IMR-90 (cell line): Measurements from ENCODE around the gene ELL2. TPM values are rescaled to one million over a fixed set of nuclear protein-coding genes. Genes with fewer than 3 reads are reported as not detected.

Source experiments
- ATAC-seq: fragments of 200-7000 bp; cut with Tn5 transposase; 2 replicates; pipeline ENCODE4 v1.9.1; 2020; ENCODE audit warnings: low read depth, mild to moderate bottlenecking, moderate library complexity
- BruUV-seq: library from RNA; stranded (reverse); fragments of 400-500 nt; replicated peaks from 2 replicates; lab custom pipeline; 2021; lab: Mats Ljungman, UMichigan
- CTCF ChIA-PET: fragments of 300-600 bp; formaldehyde crosslinking; extraction: SDS; loops from one replicate; lab custom pipeline; 2021; ENCODE audit warnings: antibody characterized with exemption; lab: Yijun Ruan, JAX
- POLR2A ChIA-PET: fragments of 300-600 bp; sonication (Branson Sonifier 250); formaldehyde crosslinking; loops from one replicate; lab custom pipeline; 2022; ENCODE audit warnings: antibody characterized with exemption; ENCODE audit not compliant: unreplicated experiment; lab: Charles Lee
- DNase-seq: peaks from one replicate; pipeline ENCODE4 v3.0.0; 2013
- H2AFZ ChIP-seq: replicated peaks from 2 replicates; pipeline ENCODE3; 2013; ENCODE audit warnings: low read length, mild to moderate bottlenecking; ENCODE audit not compliant: poor library complexity
- H2AK5ac ChIP-seq: 2 replicates; pipeline ENCODE4 v1.6.1; 2013; ENCODE audit warnings: low read depth, low read length, inconsistent platforms
- H2AK9ac ChIP-seq: replicated peaks from 2 replicates; pipeline ENCODE3; 2013; ENCODE audit warnings: mild to moderate bottlenecking, low read depth, low read length, moderate library complexity; ENCODE audit not compliant: poor library complexity
- H2BK120ac ChIP-seq: 2 replicates; pipeline ENCODE4 v1.6.1; 2013; ENCODE audit warnings: low read depth, low read length, inconsistent platforms
- H2BK15ac ChIP-seq: 3 replicates; pipeline ENCODE4 v1.6.1; 2013; ENCODE audit warnings: low read depth, low read length, inconsistent platforms
- H2BK20ac ChIP-seq: 2 replicates; pipeline ENCODE4 v1.6.1; 2013; ENCODE audit warnings: low read depth, mild to moderate bottlenecking, inconsistent platforms, low read length, moderate library complexity
- H2BK5ac ChIP-seq: 2 replicates; pipeline ENCODE4 v1.6.1; 2013; ENCODE audit warnings: mild to moderate bottlenecking, low read depth, low read length, inconsistent platforms; ENCODE audit not compliant: poor library complexity, severe bottlenecking
- H3K14ac ChIP-seq: replicated peaks from 2 replicates; pipeline ENCODE4 v1.6.1; 2013; ENCODE audit warnings: low read depth, low read length, inconsistent platforms
- H3K18ac ChIP-seq: 2 replicates; pipeline ENCODE4 v1.6.1; 2013; ENCODE audit warnings: low read depth, low read length, control low read depth
- H3K23ac ChIP-seq: 2 replicates; pipeline ENCODE4 v1.6.1; 2013; ENCODE audit warnings: low read depth, low read length, inconsistent platforms
- H3K27ac ChIP-seq: 2 replicates; pipeline ENCODE4 v1.5.1; 2013; ENCODE audit warnings: mild to moderate bottlenecking, control low read depth, low read length; ENCODE audit not compliant: insufficient read depth
- H3K27me3 ChIP-seq: 2 replicates; pipeline ENCODE4 v1.6.1; 2013; ENCODE audit warnings: low read length; ENCODE audit not compliant: control insufficient read depth, insufficient read depth
- H3K36me3 ChIP-seq: 2 replicates; pipeline ENCODE4 v1.6.1; 2013; ENCODE audit warnings: low read length, mixed read lengths; ENCODE audit not compliant: control insufficient read depth, insufficient read depth
- H3K4ac ChIP-seq: 2 replicates; pipeline ENCODE4 v1.6.1; 2013; ENCODE audit warnings: low read depth, low read length, inconsistent platforms
- H3K4me1 ChIP-seq: 2 replicates; pipeline ENCODE4 v1.6.1; 2013; ENCODE audit warnings: low read length, mixed read lengths; ENCODE audit not compliant: control insufficient read depth, insufficient read depth
- H3K4me2 ChIP-seq: 2 replicates; pipeline ENCODE4 v1.6.1; 2013; ENCODE audit warnings: low read depth, mild to moderate bottlenecking, control low read depth, low read length, moderate library complexity
- H3K4me3 ChIP-seq: 2 replicates; pipeline ENCODE4 v1.5.1; 2013; ENCODE audit warnings: low read depth, mild to moderate bottlenecking, control low read depth, low read length, moderate library complexity; ENCODE audit not compliant: insufficient read depth
- H3K56ac ChIP-seq: 2 replicates; pipeline ENCODE4 v1.6.1; 2013; ENCODE audit warnings: low read length, inconsistent platforms; ENCODE audit not compliant: insufficient read depth; ENCODE audit errors: extremely low read depth
- H3K79me1 ChIP-seq, 2 experiments: 2 replicates each; pipeline ENCODE4 v1.6.1; 2013; ENCODE audit warnings: low read length in 2 of 2, inconsistent platforms in 1 of 2, low read depth in 1 of 2
- H3K9ac ChIP-seq: 2 replicates; pipeline ENCODE4 v1.6.1; 2013; ENCODE audit warnings: low read depth, low read length, control low read depth
- H3K9me1 ChIP-seq: 2 replicates; pipeline ENCODE4 v1.6.1; 2013; ENCODE audit warnings: low read length, inconsistent platforms; ENCODE audit not compliant: insufficient read depth
- H3K9me3 ChIP-seq: 2 replicates; pipeline ENCODE4 v1.6.1; 2013; ENCODE audit warnings: low read length; ENCODE audit not compliant: control insufficient read depth, insufficient read depth
- H4K20me1 ChIP-seq: 2 replicates; pipeline ENCODE4 v1.6.1; 2013; ENCODE audit warnings: low read length, inconsistent platforms; ENCODE audit not compliant: insufficient read depth
- H4K5ac ChIP-seq: 2 replicates; pipeline ENCODE4 v1.6.1; 2013; ENCODE audit warnings: mild to moderate bottlenecking, low read depth, low read length, control low read depth
- H4K8ac ChIP-seq, 2 experiments: 2 replicates each; pipeline ENCODE4 v1.6.1; 2013; ENCODE audit warnings: low read depth in 2 of 2, low read length in 2 of 2, control low read depth in 1 of 2, inconsistent platforms in 1 of 2
- H4K91ac ChIP-seq: 2 replicates; pipeline ENCODE4 v1.6.1; 2013; ENCODE audit warnings: low read depth, low read length, inconsistent platforms; ENCODE audit not compliant: insufficient read depth
- MXI1 ChIP-seq: IDR thresholded peaks from 2 replicates; pipeline ENCODE4 v1.6.1; 2012; ENCODE audit warnings: low read depth, mild to moderate bottlenecking, low read length, moderate library complexity, borderline replicate concordance
- SMC3 ChIP-seq: fragments of 150-350 bp; IDR thresholded peaks from 2 replicates; pipeline ENCODE4 v1.6.1; 2016; ENCODE audit warnings: low read depth, mild to moderate bottlenecking, antibody characterized with exemption, low read length, moderate library complexity
- WGBS, 2 experiments: methylation state at CpG; one replicate each; pipeline versions ENCODE4 v1.1.5 to v1.1.7; 2013; ENCODE audit warnings: missing lambda C conversion rate in 2 of 2; ENCODE audit not compliant: insufficient read length in 1 of 2; ENCODE audit errors: extremely low coverage in 2 of 2; 5-methylcytosine and 5-hydroxymethylcytosine counted together
- dilution Hi-C: fragments of 300-500 bp; cut with HindIII; formaldehyde crosslinking; loops from one replicate; pipeline ENCODE4 v1.14.3; 2018; ENCODE audit warnings: low sequenced_read_pairs; ENCODE audit not compliant: unreplicated experiment
- in situ Hi-C: fragments of 300-500 bp; cut with MboI; formaldehyde crosslinking; loops from 3 replicates; pipeline ENCODE4 v1.14.3; 2019; ENCODE audit warnings: low sequenced_read_pairs, inconsistent platforms, mixed read lengths
- intact Hi-C: fragments of 100-400 bp; cut with micrococcal nuclease; formaldehyde crosslinking; loops from 2 replicates; pipeline ENCODE4 v1.10.0; 2022
- polyA plus RNA-seq, 3 experiments: library from polyadenylated mRNA; depleted of rRNA; stranded (reverse); fragments of >200 nt; gene quantifications; 2 replicates each; pipeline ENCODE4 v1.2.3, GENCODE V29; 2012; ENCODE audit warnings: low replicate concordance in 1 of 3
- total RNA-seq: library from RNA; depleted of rRNA; stranded (reverse); fragments of >200 nt; gene quantifications from 2 replicates; pipeline ENCODE4 v1.2.3, GENCODE V29; 2012

ELL2 gene
- total and polyA plus RNA-seq, 2 of the 4 experiments (the other 2 are of a cell fraction): 61.4 to 92.5 TPM

DNA sequence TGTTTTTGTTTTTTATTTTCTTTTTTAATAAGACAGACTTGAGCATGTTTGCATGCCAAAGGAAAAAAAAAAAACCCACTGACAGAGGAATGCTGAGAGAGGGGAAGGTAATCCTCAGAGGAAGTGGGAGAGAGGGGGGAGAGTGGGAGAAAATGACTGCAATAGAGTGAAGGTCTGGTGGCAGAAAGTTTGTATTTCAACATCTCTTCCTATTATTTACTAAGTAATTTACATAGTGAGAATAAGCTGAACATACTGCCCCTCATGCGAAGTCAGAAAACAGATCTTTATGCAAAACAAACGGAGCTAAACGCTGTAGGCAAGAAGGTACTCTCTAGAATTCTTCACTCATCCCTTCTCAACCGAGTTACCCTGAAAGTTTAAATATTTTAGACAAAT lies 45.0 kb downstream of the ELL2 start:
- H4K20me1 ChIP-seq: peaks cover 81% of the 10 kb centered on the region
- intact Hi-C loops (no loop called here), dilution Hi-C loops (no loop called here), in situ Hi-C loops (no loop called here)
- H3K14ac ChIP-seq: no peak overlapping the region
- no peak overlapping the region for H4K5ac ChIP-seq
- no peak overlapping the region for H2AFZ ChIP-seq
- no peak overlapping the region for H4K91ac ChIP-seq
- H3K4me3 ChIP-seq: no peak overlapping the region
- ChIA-PET CTCF (no interaction called here), POLR2A (no interaction called here)
- no CpG with 5 or more reads among the region's 4 CpGs for WGBS, 2 experiments
- H3K9ac ChIP-seq: no peak overlapping the region
- no peak overlapping the region; the same call in 1 of the 2 replicates for H3K27ac ChIP-seq
- H2BK120ac ChIP-seq: no peak overlapping the region
- BruUV-seq: no TSS peak
- no peak overlapping the region for H2AK9ac ChIP-seq
- peak overlapping the region; percentile 75 for H2BK5ac ChIP-seq
- TF ChIP-seq SMC3: no peak
- TF ChIP-seq MXI1: no peak
- H3K4me2 ChIP-seq: peak overlapping the region; percentile 18; the same call in 1 of the 2 replicates
- DNase-seq: no peak
- H3K9me1 ChIP-seq: peaks cover 21% of the 10 kb centered on the region
- H3K36me3 ChIP-seq: peaks cover 49% of the 10 kb centered on the region
- no peak overlapping the region for H3K4ac ChIP-seq
- H4K8ac ChIP-seq: no peak overlapping the region; a peak in 1 of 4 replicates
- H3K4me1 ChIP-seq: peaks cover 21% of the 10 kb centered on the region
- no peak overlapping the region for H3K56ac ChIP-seq
- H2AK5ac ChIP-seq: no peak overlapping the region
- no peaks in the 10 kb centered on the region for H3K27me3 ChIP-seq
- H2BK20ac ChIP-seq: no peak overlapping the region
- peaks cover 16 to 74% of the 10 kb centered on the region in 2 experiments for H3K79me1 ChIP-seq
- no peaks in the 10 kb centered on the region for H3K9me3 ChIP-seq
- H3K18ac ChIP-seq: no peak overlapping the region; the same call in 1 of the 2 replicates
- no peak for ATAC-seq
- H3K23ac ChIP-seq: peak overlapping the region; percentile 55; the same call in 1 of the 2 replicates
- no peak overlapping the region for H2BK15ac ChIP-seq
